Measurements from ENCODE around the gene PALM3.

- TF ChIP-seq CTCF (IDR thresholded peaks at IDR 0.05) (no peak), ZFX (IDR thresholded peaks at IDR 0.05; ENCODE audit: borderline replicate concordance) (no peak)
Observed at GRCh38 chr19:14107581-14108461, 45.9 kb upstream of the PALM3 start.

Data from 22Rv1 (cell line).